ENCODE measurements around the gene PDE9A. TPM values are rescaled to one million over a fixed set of nuclear protein-coding genes. Genes with fewer than 3 reads are reported as not detected.

PDE9A gene
- total RNA-seq, 1 donor from 2014 or later, result 3.9 TPM

- peaks cover 25% of the 10 kb centered on the region for H3K27me3 ChIP-seq (ENCODE audit: control insufficient read depth, insufficient read depth, low read length)
- no peak for TF ChIP-seq CTCF (IDR thresholded peaks at IDR 0.05; ENCODE audit: insufficient read depth, low read length, poor library complexity, severe bottlenecking)
- no peak for DNase-seq (ENCODE audit: low read depth)
- H3K36me3 ChIP-seq (ENCODE audit: control insufficient read depth, insufficient read depth, low read length), result no peaks in the 10 kb centered on the region
- H3K4me3 ChIP-seq (ENCODE audit: low read depth, low read length), result no peak overlapping the region
These were observed 22.8 kb upstream of the PDE9A start for GRCh38 chr21:42630626-42631025.

GRCh38 chr21:42631142-42631541 lies 22.3 kb upstream of the PDE9A start:
- TF ChIP-seq CTCF (IDR thresholded peaks at IDR 0.05; ENCODE audit: insufficient read depth, low read length, poor library complexity, severe bottlenecking), result no peak
- no peak for DNase-seq (ENCODE audit: low read depth)
- Histone ChIP-seq H3K36me3 (ENCODE audit: control insufficient read depth, insufficient read depth, low read length) (no peaks in the 10 kb centered on the region), H3K4me3 (ENCODE audit: low read depth, low read length) (no peak overlapping the region), H3K27me3 (ENCODE audit: control insufficient read depth, insufficient read depth, low read length) (peaks cover 25% of the 10 kb centered on the region)

- H3K4me3 ChIP-seq (ENCODE audit: low read depth, low read length), result no peak overlapping the region
- no peak for DNase-seq (ENCODE audit: low read depth)
- no peak for TF ChIP-seq CTCF (IDR thresholded peaks at IDR 0.05; ENCODE audit: insufficient read depth, low read length, poor library complexity, severe bottlenecking)
- H3K36me3 ChIP-seq (ENCODE audit: control insufficient read depth, insufficient read depth, low read length), result no peaks in the 10 kb centered on the region
- H3K27me3 ChIP-seq (ENCODE audit: control insufficient read depth, insufficient read depth, low read length), result peaks cover 18% of the 10 kb centered on the region
These were observed 21.1 kb upstream of the PDE9A start for GRCh38 chr21:42632336-42632751.

- no peak for TF ChIP-seq CTCF (IDR thresholded peaks at IDR 0.05; ENCODE audit: insufficient read depth, low read length, poor library complexity, severe bottlenecking)
- Histone ChIP-seq H3K36me3 (ENCODE audit: control insufficient read depth, insufficient read depth, low read length) (no peaks in the 10 kb centered on the region), H3K4me3 (ENCODE audit: low read depth, low read length) (no peak overlapping the region), H3K27me3 (ENCODE audit: control insufficient read depth, insufficient read depth, low read length) (peaks cover 17% of the 10 kb centered on the region)
- no peak for DNase-seq (ENCODE audit: low read depth)
These were observed 20.4 kb upstream of the PDE9A start for GRCh38 chr21:42632771-42633690.

GRCh38 chr21:42633858-42634257 lies 19.6 kb upstream of the PDE9A start:
- Histone ChIP-seq H3K4me3 (ENCODE audit: low read depth, low read length) (no peak overlapping the region), H3K36me3 (ENCODE audit: control insufficient read depth, insufficient read depth, low read length) (no peaks in the 10 kb centered on the region), H3K27me3 (ENCODE audit: control insufficient read depth, insufficient read depth, low read length) (peaks cover 21% of the 10 kb centered on the region)
- no peak for TF ChIP-seq CTCF (IDR thresholded peaks at IDR 0.05; ENCODE audit: insufficient read depth, low read length, poor library complexity, severe bottlenecking)
- no peak for DNase-seq (ENCODE audit: low read depth)

Data from kidney epithelial cell (primary cell).